Measurements from ENCODE around the gene ATRN.
"Not testable (repeated sequence)": the region's sequence is repeated elsewhere in the genome, so short reads cannot be mapped to it uniquely, and the experiment has no call there.

Gene ATRN

GRCh38 chr20:3471397-3472021 is 691 bp downstream of the ATRN start:
- DNase-seq: no peak

DNA sequence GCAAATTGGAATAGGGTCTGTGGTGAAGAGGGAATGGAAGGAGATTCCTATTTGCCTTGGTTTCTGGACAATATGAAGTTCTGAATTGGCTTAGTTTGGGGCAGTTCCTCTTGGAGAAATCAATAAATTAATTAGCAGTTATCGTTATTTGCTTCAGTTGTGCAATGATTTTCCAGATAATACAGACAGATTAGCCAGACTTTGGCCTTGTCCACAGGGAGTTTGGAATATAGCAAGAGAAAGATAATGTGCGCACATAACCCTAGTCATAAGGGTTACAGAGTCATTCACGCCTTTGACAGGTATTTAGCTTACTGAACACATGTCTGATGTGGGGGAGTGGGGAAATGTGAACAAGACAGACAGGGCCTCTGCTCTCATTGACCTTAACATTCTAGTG is 1.3 kb downstream of the ATRN start:
- DNase-seq: peak; percentile 41

- no peak for DNase-seq
These were observed 2.5 kb downstream of the ATRN start for GRCh38 chr20:3473324-3473723.

DNA sequence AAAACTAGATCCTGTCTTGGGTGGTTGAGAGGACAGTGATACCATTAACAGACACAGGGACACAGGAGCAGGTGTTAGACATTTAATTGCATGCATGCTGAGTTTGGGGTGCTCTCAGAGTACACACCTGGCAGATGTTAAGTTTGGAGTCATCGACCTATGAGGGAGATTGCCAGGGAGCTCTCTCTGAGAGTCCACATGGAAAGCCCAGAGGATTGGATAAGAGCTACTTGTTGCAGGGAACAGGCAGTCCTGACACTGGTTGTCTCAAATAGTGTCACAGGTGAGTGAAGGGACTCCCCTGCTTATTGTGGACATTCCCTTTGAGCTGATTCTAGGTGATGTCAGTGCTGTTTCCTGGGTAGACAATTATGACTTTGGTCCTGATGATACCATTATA is 3.1 kb downstream of the ATRN start:
- DNase-seq: peak; percentile 89

DNA sequence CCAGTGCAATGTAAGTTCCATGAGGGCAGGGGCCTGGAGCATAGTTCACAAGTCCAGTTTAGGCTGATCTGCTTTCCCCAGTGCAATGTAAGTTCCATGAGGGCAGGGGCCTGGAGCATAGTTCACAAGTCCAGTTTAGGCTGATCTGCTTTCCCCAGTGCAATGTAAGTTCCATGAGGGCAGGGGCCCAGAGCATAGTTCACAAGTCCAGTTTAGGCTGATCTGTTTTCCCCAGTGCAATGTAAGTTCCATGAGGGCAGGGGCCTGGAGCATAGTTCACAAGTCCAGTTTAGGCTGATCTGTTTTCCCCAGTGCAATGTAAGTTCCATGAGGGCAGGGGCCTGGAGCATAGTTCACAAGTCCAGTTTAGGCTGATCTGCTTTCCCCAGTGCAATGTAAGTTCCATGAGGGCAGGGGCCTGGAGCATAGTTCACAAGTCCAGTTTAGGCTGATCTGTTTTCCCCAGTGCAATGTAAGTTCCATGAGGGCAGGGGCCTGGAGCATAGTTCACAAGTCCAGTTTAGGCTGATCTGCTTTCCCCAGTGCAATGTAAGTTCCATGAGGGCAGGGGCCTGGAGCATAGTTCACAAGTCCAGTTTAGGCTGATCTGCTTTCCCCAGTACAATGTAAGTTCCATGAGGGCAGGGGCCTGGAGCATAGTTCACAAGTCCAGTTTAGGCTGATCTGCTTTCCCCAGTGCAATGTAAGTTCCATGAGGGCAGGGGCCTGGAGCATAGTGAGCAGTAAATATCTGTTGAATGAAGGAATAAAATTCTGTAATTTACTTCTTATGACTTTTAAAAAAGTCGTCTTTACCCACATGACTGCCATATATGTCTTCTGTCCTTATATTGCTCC is 6.4 kb downstream of the ATRN start:
- DNase-seq: not testable (repeated sequence)

GRCh38 chr20:3477861-3478544 is 7.2 kb downstream of the ATRN start:
- DNase-seq: no peak

DNA sequence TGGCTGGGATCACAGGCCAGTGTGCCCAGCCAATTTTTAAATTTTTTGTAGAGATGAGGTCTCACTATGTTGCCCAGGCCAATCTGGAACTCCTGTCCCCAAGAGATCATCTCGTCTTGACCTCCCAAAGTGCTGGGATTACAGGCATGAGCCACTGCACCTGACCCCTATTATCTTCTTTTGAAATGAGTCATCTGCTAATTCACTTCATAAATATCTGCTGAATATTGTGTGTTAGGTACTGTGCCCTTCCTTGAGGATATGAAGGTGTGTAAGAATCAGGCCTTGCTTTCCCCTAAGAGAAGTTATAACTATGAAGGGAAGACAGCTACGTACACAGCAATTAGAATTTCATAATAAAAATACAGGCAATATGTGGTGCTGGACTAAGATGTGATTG is 8.2 kb downstream of the ATRN start:
- no peak for DNase-seq

DNA sequence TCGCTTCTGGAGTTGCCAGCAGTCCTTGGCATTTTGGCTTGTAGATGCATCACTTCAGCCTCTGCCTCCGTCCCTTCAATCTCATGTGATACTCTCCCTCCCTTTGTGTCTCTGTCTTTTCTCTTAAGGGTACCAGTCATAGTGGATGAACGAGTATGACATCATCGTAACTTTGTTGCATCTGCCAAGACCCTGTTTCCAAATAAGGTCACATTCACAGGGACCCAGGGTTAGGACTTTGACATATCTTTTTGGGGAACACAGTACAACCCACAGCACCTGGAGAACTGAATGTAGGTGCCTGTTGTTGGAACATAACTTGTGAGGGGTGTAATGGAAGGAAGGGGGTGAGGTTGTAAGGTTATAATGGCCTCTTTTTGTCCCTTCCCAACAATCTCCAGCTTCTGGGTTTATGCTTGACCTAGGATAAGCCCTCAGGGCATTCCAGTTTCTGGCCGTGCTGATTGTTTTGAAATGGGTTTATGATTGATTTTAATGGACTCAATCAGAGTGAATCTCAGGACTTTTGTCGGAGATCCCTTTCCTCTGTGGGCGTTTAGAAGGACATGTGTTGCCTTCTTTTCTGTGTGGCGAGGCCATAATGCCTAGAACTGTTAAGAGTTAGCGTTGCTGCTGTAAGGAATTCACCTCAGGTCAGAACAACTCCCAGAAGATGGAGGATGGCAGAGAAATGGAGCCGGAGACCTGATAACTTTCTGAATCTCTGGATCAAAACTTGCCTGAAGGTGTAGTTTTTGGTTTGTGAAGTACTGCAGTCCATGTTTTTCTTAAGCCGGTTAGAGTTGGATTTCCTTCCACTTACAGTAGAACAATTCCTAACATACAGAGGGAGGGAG is 9.2 kb downstream of the ATRN start:
- DNase-seq: no peak

GRCh38 chr20:3483309-3483708 is 12.5 kb downstream of the ATRN start:
- DNase-seq: no peak

- DNase-seq: no peak
These were observed 13.0 kb downstream of the ATRN start for GRCh38 chr20:3483784-3484183.

DNA sequence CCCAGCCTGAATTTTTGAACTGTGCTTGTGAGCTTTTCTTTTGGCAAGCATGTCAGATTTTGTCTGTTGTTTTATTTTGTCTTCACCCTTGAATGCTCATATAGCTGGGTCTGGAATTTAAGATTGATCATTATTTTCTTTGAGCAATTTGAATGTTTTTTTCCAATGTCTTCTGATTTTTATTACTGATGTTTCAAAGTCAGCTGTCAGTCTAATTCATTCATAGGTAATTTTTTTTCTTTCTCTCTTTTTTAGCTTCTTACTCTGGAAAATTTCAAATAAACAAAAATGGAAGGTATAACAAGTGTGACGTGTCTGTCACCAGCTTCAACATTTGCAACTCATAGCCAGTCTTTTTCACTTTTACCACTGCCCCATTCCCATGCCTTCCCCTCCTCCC is 15.1 kb downstream of the ATRN start:
- no peak for DNase-seq

DNA sequence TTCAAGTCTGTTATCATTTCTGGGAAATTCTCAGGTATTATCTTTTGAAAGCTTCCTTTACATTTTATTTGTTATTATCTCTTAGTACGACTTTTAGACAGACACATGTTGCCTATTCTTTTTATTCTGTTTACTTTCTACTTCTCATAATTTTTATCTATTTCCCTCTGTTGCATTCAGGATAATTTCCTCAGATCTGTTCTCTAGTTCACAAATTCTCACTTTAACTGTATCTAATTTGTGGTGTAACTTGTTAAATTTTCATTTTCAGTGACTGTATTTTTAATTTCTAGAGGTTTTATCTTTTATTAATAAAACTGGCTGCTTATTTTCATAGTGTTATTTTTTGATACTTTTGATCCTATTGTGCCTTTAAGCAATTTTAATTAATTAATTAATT is 16.0 kb downstream of the ATRN start:
- no peak for DNase-seq

DNA sequence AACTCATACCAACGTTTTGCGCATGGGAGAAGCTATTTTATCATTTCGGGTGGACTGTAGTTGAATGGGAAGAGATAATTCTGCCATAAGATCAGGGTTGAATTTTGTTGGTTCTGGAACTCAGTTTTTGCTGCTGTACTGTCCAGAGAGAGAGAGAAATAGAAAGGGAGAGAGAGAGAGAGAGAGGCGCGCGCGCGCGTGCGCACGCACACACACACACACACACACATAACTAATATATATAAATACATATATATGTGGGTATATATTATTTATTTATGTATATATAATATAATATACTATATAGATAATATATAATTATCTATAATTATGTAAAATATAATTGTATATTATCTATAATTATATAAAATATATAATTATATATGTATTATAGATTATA is 21.9 kb downstream of the ATRN start:
- DNase-seq: no peak

DNA sequence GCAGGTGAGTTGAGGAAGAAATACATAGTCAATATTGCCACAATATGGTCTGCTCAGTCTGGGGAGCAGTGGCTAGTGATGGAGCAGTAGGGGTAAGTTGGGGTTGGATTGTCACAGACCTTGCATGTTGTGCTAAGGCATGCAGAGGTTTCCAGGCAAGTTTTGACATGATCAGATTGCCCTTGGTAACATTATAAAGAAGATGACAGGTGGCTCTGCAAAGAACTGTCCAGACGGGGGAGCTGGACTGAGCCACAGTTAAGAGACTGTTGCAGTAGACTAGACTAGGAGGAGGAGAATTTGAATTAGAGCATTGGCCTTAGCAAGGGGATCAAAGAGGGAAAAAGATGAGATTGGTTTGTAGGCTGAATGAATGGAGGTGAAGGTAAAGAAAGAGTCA is 23.4 kb downstream of the ATRN start:
- DNase-seq: no peak

- no peak for DNase-seq
These were observed 32.1 kb downstream of the ATRN start for GRCh38 chr20:3502878-3503277.

DNA sequence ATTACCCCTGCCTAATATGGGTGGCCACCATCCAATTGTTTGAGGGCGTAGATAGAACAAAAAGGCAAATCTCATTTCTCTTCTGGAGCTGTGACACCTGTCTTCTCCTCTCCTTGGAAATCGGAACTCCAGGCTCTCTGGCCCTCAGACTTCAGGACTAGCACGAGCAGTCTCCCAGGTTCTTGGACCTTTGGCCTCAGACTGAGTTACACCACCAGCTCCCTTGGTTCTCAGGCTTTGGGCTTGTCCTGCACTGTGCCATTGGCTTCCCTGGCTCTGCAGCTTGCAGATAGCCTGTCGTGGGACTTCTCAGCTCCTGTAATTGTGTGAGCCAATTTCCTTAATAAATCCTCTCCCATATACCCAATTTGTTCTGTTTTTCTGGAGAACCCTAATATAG is 34.3 kb downstream of the ATRN start:
- DNase-seq: no peak

DNA sequence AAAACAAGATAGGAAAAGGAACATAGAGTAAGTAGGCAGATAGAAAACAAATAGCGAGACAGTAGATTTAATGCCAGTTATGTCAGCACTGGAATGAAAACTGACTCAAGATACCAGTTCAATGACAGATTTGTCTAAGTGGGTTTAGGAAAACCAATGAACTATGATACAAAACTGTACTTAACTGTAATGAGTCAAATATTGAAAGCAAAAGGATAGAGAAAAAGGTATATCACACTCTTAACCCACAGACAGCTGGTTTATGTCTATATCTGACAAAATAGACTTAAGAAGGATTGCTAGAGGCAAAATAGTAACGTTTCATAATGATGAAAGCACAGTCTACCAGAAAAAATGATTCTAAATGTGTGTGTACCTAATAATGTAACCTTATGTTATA is 38.2 kb downstream of the ATRN start:
- DNase-seq: no peak

- no peak for DNase-seq
These were observed 39.3 kb downstream of the ATRN start for GRCh38 chr20:3510110-3510509.

GRCh38 chr20:3512239-3512638 is 41.4 kb downstream of the ATRN start:
- not testable (repeated sequence) for DNase-seq

DNA sequence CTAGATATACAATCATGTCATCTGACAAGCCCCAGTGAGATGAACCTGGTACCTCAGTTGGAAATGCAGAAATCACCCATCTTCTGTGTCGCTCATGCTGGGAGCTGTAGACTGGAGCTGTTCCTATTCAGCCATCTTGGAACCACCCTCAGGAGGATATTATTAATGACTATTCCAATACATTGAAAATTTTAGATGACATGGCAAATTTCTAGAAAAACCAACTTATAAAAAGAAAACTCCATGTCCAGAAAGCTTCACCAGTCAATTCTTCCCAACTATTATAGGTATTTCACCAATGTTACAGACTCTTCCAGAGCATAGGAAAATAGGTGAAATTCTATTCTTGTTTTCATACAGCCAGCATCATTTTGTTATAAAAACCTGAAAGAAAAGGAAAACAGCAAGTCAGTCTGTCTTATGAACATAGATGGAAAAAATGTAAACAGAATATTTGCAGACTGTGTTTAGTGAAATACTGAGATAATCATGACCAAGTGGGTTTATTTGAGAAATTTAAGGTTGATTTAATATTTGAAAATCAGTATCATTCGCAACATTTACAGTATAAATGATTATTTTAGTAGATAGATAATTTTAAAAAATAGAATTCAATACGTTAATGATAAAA is 43.3 kb downstream of the ATRN start:
- no peak for DNase-seq

DNA sequence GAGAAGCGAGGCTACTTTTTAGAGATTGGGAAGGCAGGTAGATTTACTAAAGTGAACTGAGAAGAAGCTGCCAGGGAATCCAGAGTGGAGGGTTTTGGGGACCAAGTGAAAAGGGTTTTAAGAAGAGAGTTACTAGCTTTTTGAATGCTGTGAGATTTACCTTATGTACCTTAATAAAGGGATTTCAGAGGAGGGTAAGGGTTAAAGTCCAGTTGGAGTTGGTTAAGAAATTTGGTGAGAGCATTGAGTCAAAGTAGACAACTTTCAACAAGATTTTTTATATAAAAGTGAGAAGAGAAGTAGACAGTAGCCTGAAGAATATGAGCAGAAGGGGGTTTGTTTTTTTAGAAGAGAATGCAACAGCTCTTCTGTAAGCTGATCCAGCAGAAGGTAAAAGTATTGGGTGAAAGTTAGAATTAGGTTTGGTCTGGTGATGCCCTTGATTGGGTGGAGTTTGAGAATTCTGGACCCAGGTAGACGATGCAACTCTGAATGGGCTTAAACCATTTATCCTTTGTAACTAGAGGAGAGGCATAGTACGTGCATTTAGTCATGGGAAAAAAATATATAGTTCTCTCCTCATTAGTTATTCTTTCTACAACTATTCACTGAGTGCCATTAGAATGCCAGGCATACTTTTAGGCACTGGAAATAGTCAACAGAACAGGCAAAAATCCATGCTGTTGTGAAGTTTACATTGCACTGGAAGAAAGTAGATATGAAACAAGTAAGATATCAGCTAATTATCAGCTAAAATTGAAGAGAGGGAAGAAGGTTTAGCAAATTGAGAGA is 44.8 kb downstream of the ATRN start:
- DNase-seq: no peak

Measured in NCI-H510A treated with DMSO at 0.1 percent for 48 hours (cell line).